GM23248 (cell line): ENCODE data around the gene MECP2. TPM values are rescaled to one million over a fixed set of nuclear protein-coding genes. Genes with fewer than 3 reads are reported as not detected.
"Not testable (repeated sequence)": the region's sequence is repeated elsewhere in the genome, so short reads cannot be mapped to it uniquely, and the experiment has no call there.

Source experiments
- DNase-seq: peaks from one replicate; pipeline ENCODE4 v3.0.0-alpha.2; 2015
- H2AFZ ChIP-seq: fragments of 200-600 bp; sonication (generic); 2 replicates; pipeline ENCODE4 v1.6.1; 2016; ENCODE audit warnings: antibody characterized with exemption
- H3F3A ChIP-seq: fragments of 200-600 bp; sonication (generic); 2 replicates; pipeline ENCODE4 v1.6.1; 2016; ENCODE audit warnings: mild to moderate bottlenecking, antibody characterized with exemption, mixed run types; ENCODE audit not compliant: insufficient read depth
- H3K27ac ChIP-seq: fragments of 200-600 bp; sonication (generic); 2 replicates; pipeline ENCODE4 v1.5.1; 2016; ENCODE audit warnings: mild to moderate bottlenecking
- H3K27me3 ChIP-seq: fragments of 200-600 bp; sonication (generic); replicated peaks from 2 replicates; pipeline ENCODE4 v1.6.1; 2016; ENCODE audit warnings: mild to moderate bottlenecking; ENCODE audit not compliant: insufficient read depth
- H3K36me3 ChIP-seq: fragments of 200-600 bp; sonication (generic); 2 replicates; pipeline ENCODE4 v1.6.1; 2016; ENCODE audit warnings: low read depth, mild to moderate bottlenecking
- H3K4me1 ChIP-seq: fragments of 200-600 bp; sonication (generic); 2 replicates; pipeline ENCODE4 v1.6.1; 2016; ENCODE audit warnings: mild to moderate bottlenecking; ENCODE audit not compliant: insufficient read depth
- H3K4me2 ChIP-seq: fragments of 200-600 bp; sonication (generic); one replicate; pipeline ENCODE4 v1.6.1; 2016; ENCODE audit warnings: mild to moderate bottlenecking; ENCODE audit not compliant: unreplicated experiment
- H3K4me3 ChIP-seq: fragments of 200-600 bp; sonication (generic); 2 replicates; pipeline ENCODE4 v1.5.1; 2016; ENCODE audit warnings: mild to moderate bottlenecking
- H3K79me2 ChIP-seq: fragments of 200-600 bp; sonication (generic); 2 replicates; pipeline ENCODE4 v1.6.1; 2016; ENCODE audit warnings: mild to moderate bottlenecking; ENCODE audit not compliant: insufficient read depth
- H3K9ac ChIP-seq: fragments of 200-600 bp; sonication (generic); 2 replicates; pipeline ENCODE4 v1.6.1; 2016; ENCODE audit warnings: mild to moderate bottlenecking
- H3K9me2 ChIP-seq: fragments of 200-600 bp; sonication (generic); 2 replicates; pipeline ENCODE4 v1.6.1; 2016; ENCODE audit warnings: mixed run types, mild to moderate bottlenecking, moderate library complexity; ENCODE audit not compliant: insufficient read depth
- H3K9me3 ChIP-seq: fragments of 200-600 bp; sonication (generic); one replicate; pipeline ENCODE4 v1.6.1; 2017; ENCODE audit warnings: low read depth
- H4K20me1 ChIP-seq: fragments of 200-600 bp; sonication (generic); 2 replicates; pipeline ENCODE4 v1.6.0; 2016; ENCODE audit not compliant: insufficient read depth
- EZH2 ChIP-seq: fragments of 200-600 bp; sonication (generic); IDR thresholded peaks from 2 replicates; pipeline ENCODE4 v1.6.1; 2018; ENCODE audit warnings: antibody characterized with exemption, mild to moderate bottlenecking; ENCODE audit not compliant: insufficient read depth, poor library complexity, severe bottlenecking
- EZH2phosphoT487 ChIP-seq: fragments of 200-600 bp; sonication (generic); IDR thresholded peaks from 2 replicates; pipeline ENCODE4 v1.6.1; 2018; ENCODE audit warnings: antibody characterized with exemption, moderate library complexity, mild to moderate bottlenecking, low read depth; ENCODE audit not compliant: insufficient read depth
- WGBS, 2 experiments: methylation state at CpG; one replicate each; pipeline ENCODE4 v1.1.6; 2015 to 2017; ENCODE audit warnings: low lambda C conversion rate in 2 of 2, low coverage in 1 of 2; ENCODE audit errors: missing lambda C conversion rate in 2 of 2; 5-methylcytosine and 5-hydroxymethylcytosine counted together
- in situ Hi-C: fragments of 300-500 bp; cut with MboI; formaldehyde crosslinking; loops from 2 replicates; pipeline ENCODE4 v1.15.0; 2020
- polyA plus RNA-seq: library from polyadenylated mRNA; unstranded; fragments of >200 nt; fragmentation: Nextera tagmentation; extraction: Ambion mirVana; gene quantifications from 2 replicates; pipeline ENCODE4 v1.2.1, GENCODE V29; 2016
- total RNA-seq: library from RNA; depleted of rRNA; stranded (reverse); fragments of >200 nt; shearing (Covaris generic); gene quantifications from 2 replicates; pipeline ENCODE4 v1.2.3, GENCODE V29; 2014; rRNA removed

The MECP2 gene
- total RNA-seq = 16.5 and 16.7 TPM in 2 replicates
- polyA plus RNA-seq = 10.3 and 13.0 TPM in 2 replicates

DNA sequence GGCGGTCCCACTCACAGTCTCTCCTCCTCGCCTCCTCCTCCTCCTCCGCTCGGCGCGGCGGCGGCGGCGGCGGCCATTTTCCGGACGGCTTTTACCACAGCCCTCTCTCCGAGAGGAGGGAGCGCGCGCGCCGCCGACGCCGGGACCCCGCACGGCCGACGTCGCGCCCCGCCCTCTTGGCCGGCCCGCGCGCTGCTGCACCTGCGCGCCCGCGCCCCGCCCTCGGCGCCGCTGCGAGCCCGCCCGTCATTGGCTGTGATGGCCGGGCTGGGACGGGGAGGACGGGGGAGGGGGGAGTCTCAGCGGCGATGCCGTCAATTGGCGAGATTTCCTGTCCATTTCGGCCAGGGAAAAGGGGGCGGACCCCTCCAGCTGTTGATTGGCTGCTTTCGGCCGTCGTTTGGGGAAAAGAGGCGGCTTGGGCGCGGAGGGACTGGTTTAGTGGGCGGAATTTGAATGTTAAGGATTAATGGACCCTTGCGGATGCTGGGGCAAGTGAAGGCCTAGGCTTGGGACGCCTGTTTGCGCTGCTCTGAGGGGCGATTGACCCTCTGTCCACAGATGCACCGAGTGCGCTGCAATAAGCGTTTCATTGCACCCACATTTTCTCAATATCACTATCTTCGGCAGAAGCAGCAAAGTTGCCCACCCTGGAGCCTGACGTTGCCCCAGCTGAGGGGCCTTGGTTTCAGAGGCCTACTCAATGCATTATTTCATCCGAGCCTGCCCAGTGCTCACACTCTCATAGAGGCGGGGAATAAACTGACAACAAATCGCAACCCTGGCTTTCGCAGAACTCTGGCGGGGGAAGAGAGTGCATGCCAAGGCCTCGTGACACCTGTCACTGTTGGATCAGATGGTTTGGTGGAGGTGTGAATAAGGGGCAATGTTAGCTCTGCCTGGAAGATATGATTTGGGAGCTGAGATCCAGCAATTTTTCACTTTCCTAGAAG lies at the start of gene MECP2:
MECP2 (minus strand) TSS at position 129 of the 953 bp plus-strand sequence.
- Histone ChIP-seq H3K9ac (peak within 1 kb of the TSS; percentile 89), H2AFZ (peak within 1 kb of the TSS; percentile 96), H3F3A (peaks cover 8% of the 10 kb centered on the region; the same call in 1 of the 2 replicates), H3K9me3 (no peaks in the 10 kb centered on the region), H4K20me1 (no peaks in the 10 kb centered on the region; the same call in 1 of the 2 replicates), H3K4me3 (peak within 1 kb of the TSS; percentile 78), H3K4me2 (peak within 1 kb of the TSS; percentile 74), H3K27ac (peak within 1 kb of the TSS; percentile 80), H3K27me3 (no peaks in the 10 kb centered on the region), H3K4me1 (peaks cover 25% of the 10 kb centered on the region), H3K79me2 (peaks cover 41% of the 10 kb centered on the region), H3K36me3 (no peaks in the 10 kb centered on the region), H3K9me2 (no peaks in the 10 kb centered on the region)
- no peak for TF ChIP-seq EZH2phosphoT487
- no peak for TF ChIP-seq EZH2
- in situ Hi-C loops = no loop called here
- WGBS, 2 experiments = 14 to 19% methylated on average over 16 to 23 of the region's 75 CpGs
- DNase-seq = peak; percentile 92

DNA sequence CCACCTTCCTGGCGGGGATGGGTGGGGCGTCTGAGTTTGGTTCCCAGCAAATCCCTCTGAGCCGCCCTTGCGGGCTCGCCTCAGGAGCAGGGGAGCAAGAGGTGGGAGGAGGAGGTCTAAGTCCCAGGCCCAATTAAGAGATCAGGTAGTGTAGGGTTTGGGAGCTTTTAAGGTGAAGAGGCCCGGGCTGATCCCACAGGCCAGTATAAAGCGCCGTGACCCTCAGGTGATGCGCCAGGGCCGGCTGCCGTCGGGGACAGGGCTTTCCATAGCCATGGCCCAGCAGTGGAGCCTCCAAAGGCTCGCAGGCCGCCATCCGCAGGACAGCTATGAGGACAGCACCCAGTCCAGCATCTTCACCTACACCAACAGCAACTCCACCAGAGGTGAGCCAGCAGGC lies 46.5 kb upstream of the MECP2 start, which contains the start of gene OPN1LW:
OPN1LW (plus strand) TSS at position 234 of the 400 bp plus-strand sequence; CDS start at position 275, 41 bp downstream.
- H3F3A ChIP-seq, H3K27me3 ChIP-seq, H2AFZ ChIP-seq, H3K9me3 ChIP-seq, H3K4me3 ChIP-seq, H3K79me2 ChIP-seq, in situ Hi-C loops, H3K9me2 ChIP-seq, H3K4me2 ChIP-seq, H4K20me1 ChIP-seq, H3K27ac ChIP-seq, DNase-seq, H3K4me1 ChIP-seq, H3K9ac ChIP-seq, H3K36me3 ChIP-seq: not testable (repeated sequence)
- 80 to 82% methylated on average over 6 to 7 of the region's 15 CpGs for WGBS, 2 experiments

DNA sequence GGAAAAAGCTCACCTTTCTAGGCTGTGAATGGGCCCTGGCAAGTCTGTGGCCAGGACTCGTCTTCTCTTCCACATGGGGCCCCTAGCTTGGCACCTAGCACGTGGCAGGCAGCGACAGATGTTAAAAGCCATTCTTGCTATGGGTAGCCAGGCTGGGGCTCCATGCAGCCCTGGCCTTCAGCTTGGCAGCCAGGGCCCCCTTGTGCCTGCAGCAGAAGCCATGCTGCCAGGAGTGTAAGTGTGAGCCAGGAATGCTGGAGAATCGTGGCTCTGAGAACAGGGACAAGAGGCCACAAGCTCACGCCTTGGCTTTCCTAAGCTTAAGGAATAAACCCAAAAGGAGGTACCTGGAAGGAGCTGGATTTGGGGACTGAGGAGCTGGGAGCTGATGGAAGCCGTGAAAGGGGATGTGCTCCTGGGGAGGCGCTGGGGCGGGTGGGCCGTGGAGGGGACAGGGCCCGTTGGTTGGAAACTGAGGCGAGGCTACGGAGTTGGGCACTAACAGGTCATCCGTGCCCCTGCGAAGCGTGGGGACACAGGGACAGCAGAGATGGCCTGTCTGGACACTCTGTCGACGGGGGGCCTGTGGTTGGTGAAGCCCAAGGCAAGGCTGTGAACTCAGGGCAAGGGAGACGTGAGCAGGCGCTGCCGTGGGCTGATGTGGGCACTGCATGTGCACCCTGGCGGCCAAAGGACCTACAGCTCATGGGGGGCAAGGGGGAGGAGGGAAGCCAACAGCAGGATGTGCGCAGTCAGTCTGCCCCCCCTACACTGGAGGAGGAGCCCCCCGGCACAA lies 45.6 kb upstream of the MECP2 start:
- WGBS, 2 experiments = 62% methylated on average over 5 to 17 of the region's 23 CpGs

DNA sequence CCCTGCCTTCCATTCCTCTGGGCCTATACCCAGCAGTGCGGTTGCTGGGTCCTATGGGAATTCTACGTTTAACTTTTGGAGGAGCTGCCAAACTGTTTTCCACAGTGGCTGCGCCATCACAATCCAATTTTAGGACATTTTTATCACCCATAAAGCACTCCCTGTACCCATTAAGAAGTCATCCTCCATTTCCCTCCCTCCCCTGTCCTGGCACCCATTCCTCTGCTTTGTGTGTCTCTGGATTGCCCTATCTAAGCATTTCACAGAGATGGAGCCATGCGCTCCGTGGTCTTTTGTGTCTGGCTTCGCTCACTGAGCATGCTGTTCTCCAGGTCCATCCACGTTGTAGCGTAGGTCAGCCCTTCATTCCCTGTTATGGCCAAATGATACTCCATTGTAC lies 44.9 kb upstream of the MECP2 start:
- 86 to 93% methylated on average over 7 to 8 of the region's 8 CpGs for WGBS, 2 experiments

More for the DNA sequence above, 45.6 kb upstream of the MECP2 start:
- Histone ChIP-seq H3K9me3 (no peaks in the 10 kb centered on the region), H2AFZ (no peak overlapping the region), H3K9me2 (no peaks in the 10 kb centered on the region), H3K4me1 (no peaks in the 10 kb centered on the region), H3K4me2 (no peak overlapping the region), H3F3A (no peaks in the 10 kb centered on the region), H3K4me3 (no peak overlapping the region), H3K36me3 (no peaks in the 10 kb centered on the region), H3K27me3 (no peaks in the 10 kb centered on the region), H4K20me1 (no peaks in the 10 kb centered on the region), H3K27ac (no peak overlapping the region), H3K79me2 (no peaks in the 10 kb centered on the region), H3K9ac (no peak overlapping the region)
- no peak for TF ChIP-seq EZH2
- no peak for TF ChIP-seq EZH2phosphoT487
- in situ Hi-C loops = no loop called here
- DNase-seq = no peak

More for the DNA sequence above, 44.9 kb upstream of the MECP2 start:
- Histone ChIP-seq H4K20me1 (no peaks in the 10 kb centered on the region), H3K9me3 (no peaks in the 10 kb centered on the region), H3K79me2 (no peaks in the 10 kb centered on the region), H3K27ac (no peak overlapping the region), H3K9me2 (no peaks in the 10 kb centered on the region), H3K36me3 (no peaks in the 10 kb centered on the region), H2AFZ (no peak overlapping the region), H3K27me3 (no peaks in the 10 kb centered on the region), H3F3A (no peaks in the 10 kb centered on the region), H3K4me2 (no peak overlapping the region), H3K4me3 (no peak overlapping the region), H3K4me1 (no peaks in the 10 kb centered on the region), H3K9ac (no peak overlapping the region)
- in situ Hi-C loops = no loop called here
- TF ChIP-seq EZH2phosphoT487 = no peak
- TF ChIP-seq EZH2 = no peak
- no peak for DNase-seq
